HepG2 (cell line): ENCODE measurements around the gene SERPINB1. TPM values are rescaled to one million over a fixed set of nuclear protein-coding genes. Genes with fewer than 3 reads are reported as not detected.

ENCODE experiments used
- ARID5B ChIP-seq: IDR thresholded peaks from 2 replicates; pipeline ENCODE4 v1.4.0; 2020; ENCODE audit warnings: mild to moderate bottlenecking, missing genetic modification reagents
- ATAD3A ChIP-seq: sonication (generic); formaldehyde crosslinking; IDR thresholded peaks from 2 replicates; pipeline ENCODE4 v1.4.0; 2020; ENCODE audit warnings: missing genetic modification reagents
- ATF3 ChIP-seq: sonication (generic); formaldehyde crosslinking; IDR thresholded peaks from 2 replicates; pipeline ENCODE4 v1.4.0; 2020; ENCODE audit warnings: missing genetic modification reagents
- ATRX ChIP-seq: sonication (generic); formaldehyde crosslinking; IDR thresholded peaks from 2 replicates; pipeline ENCODE4 v1.4.0; 2020; ENCODE audit warnings: missing genetic modification reagents, borderline replicate concordance
- CEBPG ChIP-seq: IDR thresholded peaks from 2 replicates; pipeline ENCODE4 v1.6.1; 2016
- E2F5 ChIP-seq: sonication (generic); formaldehyde crosslinking; conservative IDR thresholded peaks from 2 replicates; pipeline ENCODE4 v1.4.0; 2020; ENCODE audit warnings: missing genetic modification reagents
- FOXJ3 ChIP-seq: sonication (generic); formaldehyde crosslinking; IDR thresholded peaks from 2 replicates; pipeline ENCODE4 v1.4.0; 2020; ENCODE audit warnings: missing genetic modification reagents, mild to moderate bottlenecking, borderline replicate concordance
- HNF4A ChIP-seq: sonication (generic); formaldehyde crosslinking; IDR thresholded peaks from 2 replicates; pipeline ENCODE4 v1.4.0; 2020; ENCODE audit warnings: missing genetic modification reagents
- HNRNPH1 ChIP-seq: fragments of 200-400 bp; formaldehyde crosslinking; optimal IDR thresholded peaks from 2 replicates; pipeline ENCODE3; 2017; ENCODE audit warnings: mild to moderate bottlenecking, low read depth, low read length
- HOXA3 ChIP-seq: sonication (generic); formaldehyde crosslinking; IDR thresholded peaks from 2 replicates; pipeline ENCODE4 v1.5.0; 2020; ENCODE audit warnings: missing genetic modification reagents
- KLF6 ChIP-seq: IDR thresholded peaks from 2 replicates; pipeline ENCODE4 v1.8.0; 2016; ENCODE audit warnings: missing biosample characterization, missing genetic modification reagents
- NCOA5 ChIP-seq: sonication (generic); formaldehyde crosslinking; IDR thresholded peaks from 2 replicates; pipeline ENCODE4 v1.4.0; 2020; ENCODE audit warnings: missing genetic modification reagents
- RBFOX2 ChIP-seq: fragments of 200-400 bp; formaldehyde crosslinking; IDR thresholded peaks from 2 replicates; pipeline ENCODE4 v1.6.1; 2017; ENCODE audit warnings: low read depth, mild to moderate bottlenecking, low read length
- SALL2 ChIP-seq: sonication (generic); formaldehyde crosslinking; IDR thresholded peaks from 2 replicates; pipeline ENCODE4 v1.8.1; 2023; ENCODE audit warnings: mild to moderate bottlenecking, missing genetic modification reagents, inconsistent platforms
- SOX13 ChIP-seq, 3 experiments: fragments of 450-650 bp in 1 of 3; sonication (generic) in 1 of 3; formaldehyde crosslinking in 1 of 3; IDR thresholded peaks in 2 of 3; conservative IDR thresholded peaks in 1 of 3; 2 replicates each; pipeline versions ENCODE4 v1.5.0 to v1.6.1; 2016 to 2020; ENCODE audit warnings: antibody characterized with exemption in 1 of 3, mild to moderate bottlenecking in 1 of 3, missing compliant biosample characterization in 1 of 3, missing genetic modification reagents in 1 of 3, moderate library complexity in 1 of 3
- SP2 ChIP-seq: sonication (generic); formaldehyde crosslinking; IDR thresholded peaks from 2 replicates; pipeline ENCODE4 v1.5.1; 2020; ENCODE audit warnings: mild to moderate bottlenecking, missing genetic modification reagents
- TBL1XR1 ChIP-seq: fragments of 150-350 bp; IDR thresholded peaks from 2 replicates; pipeline ENCODE4 v1.6.1; 2014; ENCODE audit warnings: borderline replicate concordance, low read length; ENCODE audit not compliant: partially characterized antibody
- TCF7L2 ChIP-seq: IDR thresholded peaks from 2 replicates; pipeline ENCODE4 v1.6.1; 2011; ENCODE audit warnings: mild to moderate bottlenecking, low read depth, low read length, moderate library complexity
- TEAD3 ChIP-seq: optimal IDR thresholded peaks from 2 replicates; pipeline ENCODE3; 2016; ENCODE audit warnings: borderline replicate concordance
- TRAFD1 ChIP-seq: sonication (generic); formaldehyde crosslinking; IDR thresholded peaks from 2 replicates; pipeline ENCODE4 v1.5.1; 2020; ENCODE audit warnings: missing genetic modification reagents, mild to moderate bottlenecking, borderline replicate concordance
- ZBTB38 ChIP-seq: sonication (generic); formaldehyde crosslinking; IDR thresholded peaks from 2 replicates; pipeline ENCODE4 v1.5.1; 2020; ENCODE audit warnings: mild to moderate bottlenecking, missing genetic modification reagents
- ZFP1 ChIP-seq: IDR thresholded peaks from 2 replicates; pipeline ENCODE4 v1.6.1; 2016
- ZNF619 ChIP-seq: sonication (generic); formaldehyde crosslinking; IDR thresholded peaks from 2 replicates; pipeline ENCODE4 v1.4.0; 2020; ENCODE audit warnings: mild to moderate bottlenecking, missing genetic modification reagents
- polyA plus RNA-seq, 8 experiments: library from polyadenylated mRNA; depleted of rRNA in 3 of 8; stranded (reverse) in 7 of 8; unstranded in 1 of 8; fragments of >200 nt; fragmentation: Illumina TruSeq in 4 of 8; extraction: Trizol in 4 of 8; gene quantifications; 2 replicates each; pipeline versions ENCODE4 v1.2.1 to v1.2.3, GENCODE V29; 2011 to 2016; ENCODE audit warnings: low read depth in 4 of 8, missing spikeins in 1 of 8, mixed read lengths in 1 of 8; ENCODE audit not compliant: insufficient read depth in 1 of 8
- total RNA-seq, 5 experiments: library from RNA; depleted of rRNA; stranded (reverse); fragments of >200 nt; fragmentation: Illumina TruSeq; extraction: Trizol; gene quantifications; 2 replicates each; pipeline ENCODE4 v1.2.3, GENCODE V29; 2016; ENCODE audit warnings: low read depth in 1 of 5

SERPINB1 gene
- total and polyA plus RNA-seq, 2 of the 13 experiments (the other 11 are each of a cell fraction or from before 2014, with no cell fraction given), result 41.4 to 60.5 TPM

- TF ChIP-seq CEBPG (CRISPR knock-in tag) (peak; percentile 83), ZFP1 (CRISPR knock-in tag) (peak; percentile 73; the same call in 1 of the 2 replicates), ATAD3A (CRISPR knock-in tag) (no peak), NCOA5 (CRISPR knock-in tag) (no peak), E2F5 (no peak; the same call in 1 of the 2 replicates), FOXJ3 (CRISPR knock-in tag) (peak; percentile 70; the same call in 1 of the 2 replicates), ATF3 (CRISPR knock-in tag) (0 out of 2 replicates have a peak, but pooled peaks have one; percentile 56), TBL1XR1 (peak; percentile 50), RBFOX2 (peak; percentile 99), ATRX (CRISPR knock-in tag) (no peak), SOX13 (IDR thresholded peaks at IDR 0.05) (peak; percentile 47; the same call in 1 of the 2 replicates), SOX13 (CRISPR knock-in tag; conservative IDR thresholded peaks at IDR 0.05 in 1 of 2, IDR thresholded peaks at IDR 0.05 in 1 of 2) (peak in 1 of 2 experiments; percentile 62; a peak in 1 of 4 replicates), SALL2 (CRISPR knock-in tag) (0 out of 2 replicates have a peak, but pooled peaks have one; percentile 48), ZNF619 (CRISPR knock-in tag) (no peak), TEAD3 (peak; percentile 61), TCF7L2 (no peak), HNRNPH1 (no peak), TRAFD1 (CRISPR knock-in tag) (no peak), KLF6 (CRISPR knock-in tag) (peak; percentile 91; the same call in 1 of the 2 replicates), HOXA3 (CRISPR knock-in tag) (peak; percentile 82), HNF4A (peak; percentile 84), ZBTB38 (CRISPR knock-in tag) (peak; percentile 79), SP2 (CRISPR knock-in tag) (peak; percentile 56), ARID5B (CRISPR knock-in tag) (peak; percentile 86)
These were observed at the start of gene SERPINB1 (continued) for GRCh38 chr6:2841264-2842138.
